ENCODE measurements around the gene NSG2.

Gene NSG2

GRCh38 chr5:174155281-174155680 lies 109.8 kb downstream of the NSG2 start:
- no peak for DNase-seq

- DNase-seq = no peak
Measured at GRCh38 chr5:174155706-174156105, 110.2 kb downstream of the NSG2 start.

GRCh38 chr5:174157048-174157447 lies 111.5 kb downstream of the NSG2 start:
- no peak for DNase-seq
